ENCODE data around the gene HSD11B2.

DNA sequence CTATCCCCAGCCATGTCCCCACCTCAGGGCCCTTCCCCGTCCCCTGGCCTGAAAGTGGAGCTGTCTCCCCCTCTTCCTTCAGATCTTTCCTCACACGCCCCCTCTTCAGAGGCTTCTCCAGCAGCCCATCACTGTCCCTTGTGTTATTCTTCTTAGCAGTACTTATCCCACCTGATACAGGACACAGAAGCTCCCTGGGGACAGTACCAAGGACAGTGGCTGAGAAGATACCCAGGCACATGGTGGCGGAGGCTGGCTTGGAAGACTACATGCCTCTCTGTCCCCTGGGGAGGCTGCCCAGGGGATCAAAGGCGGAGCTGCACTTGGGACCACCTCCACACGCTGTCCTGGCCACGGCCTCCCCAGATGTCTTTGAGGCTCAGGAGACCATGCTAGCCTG is 23.9 kb downstream of the HSD11B2 start:
- TF ChIP-seq, protein P1, sequence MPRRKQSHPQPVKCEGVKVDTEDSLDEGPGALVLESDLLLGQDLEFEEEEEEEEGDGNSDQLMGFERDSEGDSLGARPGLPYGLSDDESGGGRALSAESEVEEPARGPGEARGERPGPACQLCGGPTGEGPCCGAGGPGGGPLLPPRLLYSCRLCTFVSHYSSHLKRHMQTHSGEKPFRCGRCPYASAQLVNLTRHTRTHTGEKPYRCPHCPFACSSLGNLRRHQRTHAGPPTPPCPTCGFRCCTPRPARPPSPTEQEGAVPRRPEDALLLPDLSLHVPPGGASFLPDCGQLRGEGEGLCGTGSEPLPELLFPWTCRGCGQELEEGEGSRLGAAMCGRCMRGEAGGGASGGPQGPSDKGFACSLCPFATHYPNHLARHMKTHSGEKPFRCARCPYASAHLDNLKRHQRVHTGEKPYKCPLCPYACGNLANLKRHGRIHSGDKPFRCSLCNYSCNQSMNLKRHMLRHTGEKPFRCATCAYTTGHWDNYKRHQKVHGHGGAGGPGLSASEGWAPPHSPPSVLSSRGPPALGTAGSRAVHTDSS (tag by site-specific recombination; IDR thresholded peaks at IDR 0.05): no peak
- TF ChIP-seq, protein P2, sequence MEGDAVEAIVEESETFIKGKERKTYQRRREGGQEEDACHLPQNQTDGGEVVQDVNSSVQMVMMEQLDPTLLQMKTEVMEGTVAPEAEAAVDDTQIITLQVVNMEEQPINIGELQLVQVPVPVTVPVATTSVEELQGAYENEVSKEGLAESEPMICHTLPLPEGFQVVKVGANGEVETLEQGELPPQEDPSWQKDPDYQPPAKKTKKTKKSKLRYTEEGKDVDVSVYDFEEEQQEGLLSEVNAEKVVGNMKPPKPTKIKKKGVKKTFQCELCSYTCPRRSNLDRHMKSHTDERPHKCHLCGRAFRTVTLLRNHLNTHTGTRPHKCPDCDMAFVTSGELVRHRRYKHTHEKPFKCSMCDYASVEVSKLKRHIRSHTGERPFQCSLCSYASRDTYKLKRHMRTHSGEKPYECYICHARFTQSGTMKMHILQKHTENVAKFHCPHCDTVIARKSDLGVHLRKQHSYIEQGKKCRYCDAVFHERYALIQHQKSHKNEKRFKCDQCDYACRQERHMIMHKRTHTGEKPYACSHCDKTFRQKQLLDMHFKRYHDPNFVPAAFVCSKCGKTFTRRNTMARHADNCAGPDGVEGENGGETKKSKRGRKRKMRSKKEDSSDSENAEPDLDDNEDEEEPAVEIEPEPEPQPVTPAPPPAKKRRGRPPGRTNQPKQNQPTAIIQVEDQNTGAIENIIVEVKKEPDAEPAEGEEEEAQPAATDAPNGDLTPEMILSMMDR (tag by site-specific recombination; IDR thresholded peaks at IDR 0.05): no peak
- TF ChIP-seq ZNF510 (tag by site-specific recombination; IDR thresholded peaks at IDR 0.05; ENCODE audit: insufficient replicate concordance): no peak
- no peak for TF ChIP-seq ZNF677 (tag by site-specific recombination; IDR thresholded peaks at IDR 0.05)
- no peak for TF ChIP-seq TCF7L2 (IDR thresholded peaks at IDR 0.05; ENCODE audit: borderline replicate concordance, low read depth, low read length)
- no peak for TF ChIP-seq ZNF549 (tag by site-specific recombination; IDR thresholded peaks at IDR 0.05)
- no peak for TF ChIP-seq MZF1 (tag by site-specific recombination; IDR thresholded peaks at IDR 0.05; ENCODE audit: borderline replicate concordance)
- no peak for TF ChIP-seq ZFP3 (tag by site-specific recombination; IDR thresholded peaks at IDR 0.05; ENCODE audit: low read depth)
- TF ChIP-seq, protein P3, sequence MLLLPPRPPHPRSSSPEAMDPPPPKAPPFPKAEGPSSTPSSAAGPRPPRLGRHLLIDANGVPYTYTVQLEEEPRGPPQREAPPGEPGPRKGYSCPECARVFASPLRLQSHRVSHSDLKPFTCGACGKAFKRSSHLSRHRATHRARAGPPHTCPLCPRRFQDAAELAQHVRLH (tag by site-specific recombination; IDR thresholded peaks at IDR 0.05): no peak
- no peak for TF ChIP-seq ZNF274 (IDR thresholded peaks at IDR 0.05; ENCODE audit: low read length)
- no peak for TF ChIP-seq ZNF274 (tag by site-specific recombination; IDR thresholded peaks at IDR 0.05; ENCODE audit: borderline replicate concordance)
- no peak for TF ChIP-seq GFI1B (tag by site-specific recombination; IDR thresholded peaks at IDR 0.05)
- no peak for TF ChIP-seq GLIS2 (tag by site-specific recombination; IDR thresholded peaks at IDR 0.05)
- TF ChIP-seq KLF1 (tag by site-specific recombination; IDR thresholded peaks at IDR 0.05): no peak

Measured in HEK293 (cell line).